CD4-positive, alpha-beta T cell treated with Interleukin-6 at 100 ng/mL for 8 hours (primary cell): Measurements from ENCODE around the gene SMG6.
"Not testable (repeated sequence)": the region's sequence is repeated elsewhere in the genome, so short reads cannot be mapped to it uniquely, and the experiment has no call there.

Experiments
- DNase-seq: peaks from one replicate; pipeline ENCODE4 v3.0.0-alpha.2; 2020; ENCODE audit warnings: mixed read lengths, low spot score

Gene SMG6

GRCh38 chr17:2178798-2179501 lies 124.6 kb downstream of the SMG6 start:
- no peak for DNase-seq

GRCh38 chr17:2177235-2177811 lies 126.3 kb downstream of the SMG6 start:
- DNase-seq = no peak

- DNase-seq = no peak
These were observed 127.0 kb downstream of the SMG6 start for GRCh38 chr17:2176499-2177169.

DNA sequence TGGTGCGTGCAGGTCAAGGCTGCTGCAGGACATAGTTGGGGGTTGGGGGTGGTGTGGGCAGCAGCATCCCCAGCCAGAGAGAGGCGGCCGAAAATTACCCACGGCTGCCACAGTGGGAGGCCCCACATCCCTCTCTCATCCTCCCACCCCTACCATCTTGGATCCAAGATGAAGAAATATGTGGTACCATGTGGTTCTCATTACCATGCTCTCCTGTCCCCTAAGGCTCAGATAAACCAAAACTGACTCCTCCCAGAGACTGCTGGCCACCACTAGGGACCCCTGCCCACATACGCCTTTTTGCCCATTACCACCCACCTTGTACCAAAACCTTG lies 128.3 kb downstream of the SMG6 start:
- no peak for DNase-seq

- DNase-seq = no peak
These were observed 128.9 kb downstream of the SMG6 start for GRCh38 chr17:2174468-2175293.

- no peak for DNase-seq
These were observed 129.6 kb downstream of the SMG6 start for GRCh38 chr17:2174014-2174413.

DNA sequence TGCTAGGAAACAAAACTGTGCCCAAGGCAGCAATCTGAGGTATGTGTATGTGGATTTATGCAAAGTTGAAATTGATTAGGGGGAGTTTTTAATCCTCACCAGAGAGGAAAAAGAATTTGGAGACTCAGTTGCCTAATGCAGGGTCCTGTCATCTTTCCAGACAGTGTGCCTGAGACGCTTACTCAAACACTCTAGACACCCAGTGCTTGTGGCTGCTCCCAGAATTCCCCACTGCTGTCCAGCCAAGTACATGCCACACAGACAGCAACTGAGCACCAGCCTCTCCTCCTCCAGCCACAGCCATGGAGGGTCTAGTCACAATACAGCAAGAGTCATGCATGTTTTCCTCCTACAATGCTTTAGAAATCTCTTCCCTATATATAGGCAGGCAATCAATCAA lies 130.6 kb downstream of the SMG6 start:
- no peak for DNase-seq

GRCh38 chr17:2172077-2172851 lies 131.3 kb downstream of the SMG6 start:
- no peak for DNase-seq

DNA sequence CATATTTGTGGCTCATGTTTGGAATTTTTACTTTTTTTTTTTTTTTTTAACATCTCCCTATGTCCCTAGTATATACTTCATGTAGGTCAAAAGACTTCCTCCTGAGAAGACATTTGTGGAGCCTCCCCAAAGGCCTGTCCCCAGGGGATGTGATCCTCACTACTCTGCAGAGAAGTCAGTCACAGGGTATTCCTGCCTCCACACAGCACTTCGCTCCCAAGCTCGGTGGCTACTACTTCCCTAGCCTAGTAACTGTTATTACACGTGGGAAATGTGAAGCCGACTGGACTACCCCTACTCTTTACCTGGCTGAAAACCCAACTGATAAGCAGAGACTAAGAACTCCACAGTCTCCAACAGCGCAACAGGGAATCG lies 131.9 kb downstream of the SMG6 start:
- no peak for DNase-seq

GRCh38 chr17:2170023-2170422 lies 133.6 kb downstream of the SMG6 start:
- DNase-seq = no peak

DNA sequence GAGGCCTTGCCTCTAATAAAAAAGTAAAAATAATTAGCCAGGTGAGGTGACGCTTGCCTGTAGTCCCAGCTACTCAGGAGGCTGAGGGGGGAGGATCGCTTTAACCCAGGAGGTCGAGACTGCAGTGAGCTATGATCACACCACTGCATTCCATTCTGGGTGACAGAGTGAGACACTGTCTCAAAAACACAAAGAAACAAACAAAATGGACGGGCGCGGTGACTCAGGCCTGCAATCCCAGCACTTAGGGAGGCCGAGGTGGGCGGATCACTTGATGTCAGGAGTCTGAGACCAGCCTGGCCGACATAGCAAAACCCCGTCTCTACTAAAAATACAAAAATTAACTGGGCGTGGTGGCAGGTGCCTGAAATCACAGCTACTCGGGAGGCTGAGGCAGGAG lies 137.9 kb downstream of the SMG6 start:
- DNase-seq = not testable (repeated sequence)

GRCh38 chr17:2158396-2158780 lies 145.2 kb downstream of the SMG6 start:
- no peak for DNase-seq

- DNase-seq = no peak
These were observed 145.8 kb downstream of the SMG6 start for GRCh38 chr17:2157675-2158395.

GRCh38 chr17:2157081-2157480 lies 146.5 kb downstream of the SMG6 start:
- DNase-seq = no peak

DNA sequence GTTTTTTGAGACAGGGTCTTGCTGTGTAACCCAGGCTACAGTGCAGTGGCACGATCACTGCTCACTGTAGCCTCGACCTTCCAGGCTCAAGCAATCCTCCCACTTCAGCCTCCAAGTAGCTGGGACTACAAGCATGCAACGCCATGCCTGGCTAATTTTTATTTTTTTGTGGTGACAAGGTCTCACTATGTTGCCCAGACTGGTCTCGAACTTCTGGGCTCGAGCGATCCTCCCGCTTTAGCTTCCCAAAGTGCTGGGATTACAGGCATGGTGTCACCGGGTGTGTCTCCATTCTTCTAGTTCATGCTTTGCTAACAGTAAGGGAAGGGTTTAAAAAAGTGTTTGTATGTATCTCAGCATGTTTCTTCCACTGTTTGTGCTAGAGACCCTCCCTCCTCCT lies 146.9 kb downstream of the SMG6 start:
- no peak for DNase-seq

DNA sequence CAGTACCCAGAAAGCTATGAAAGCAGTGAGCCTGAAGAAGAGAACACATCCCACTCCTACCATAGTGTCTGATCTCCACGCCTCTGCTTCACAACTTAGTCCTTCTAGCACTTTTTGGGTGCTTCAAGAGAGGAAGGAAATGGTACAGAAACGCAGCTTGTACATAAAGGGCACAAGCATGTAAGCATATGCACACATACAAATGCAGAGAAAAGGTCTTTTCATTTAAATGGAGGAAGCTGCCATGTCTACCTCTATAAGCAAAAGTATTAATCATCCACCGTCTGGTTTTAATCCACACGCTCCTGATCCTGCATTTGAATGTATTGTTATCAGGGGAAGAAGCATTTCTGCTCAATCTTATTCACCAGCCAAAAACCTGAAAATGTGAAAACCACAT lies 148.0 kb downstream of the SMG6 start:
- DNase-seq = no peak

- no peak for DNase-seq
These were observed 152.1 kb downstream of the SMG6 start for GRCh38 chr17:2151358-2152033.

DNA sequence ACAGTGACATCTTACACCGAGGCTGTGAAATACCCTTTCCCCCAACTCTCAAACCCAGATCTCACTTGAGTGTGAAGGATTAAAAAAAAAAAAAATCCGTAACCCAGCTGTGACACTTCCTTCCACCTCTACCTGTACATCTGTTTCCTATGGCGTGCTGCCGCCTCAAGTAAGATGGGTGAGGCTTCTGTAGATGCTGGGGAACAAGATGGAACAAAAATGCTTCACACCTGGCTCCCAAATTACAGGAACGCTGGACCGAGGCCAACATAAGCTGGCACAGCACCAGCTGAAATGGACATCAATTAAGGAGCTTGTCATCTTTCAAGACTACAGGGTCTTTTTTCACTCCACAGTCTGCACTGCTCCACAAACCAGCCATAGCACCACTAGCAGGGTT lies 152.8 kb downstream of the SMG6 start:
- DNase-seq = no peak

- no peak for DNase-seq
These were observed 153.7 kb downstream of the SMG6 start for GRCh38 chr17:2149934-2150333.

GRCh38 chr17:2146132-2146871 lies 157.3 kb downstream of the SMG6 start:
- no peak for DNase-seq
